IMR-90 (cell line): Measurements from ENCODE around the gene ABCA2. TPM values are rescaled to one million over a fixed set of nuclear protein-coding genes. Genes with fewer than 3 reads are reported as not detected.

Experiments
- ATAC-seq: fragments of 200-7000 bp; cut with Tn5 transposase; 2 replicates; pipeline ENCODE4 v1.9.1; 2020; ENCODE audit warnings: low read depth, mild to moderate bottlenecking, moderate library complexity
- BruUV-seq: library from RNA; stranded (reverse); fragments of 400-500 nt; replicated peaks from 2 replicates; lab custom pipeline; 2021; lab: Mats Ljungman, UMichigan
- CTCF ChIA-PET: fragments of 300-600 bp; formaldehyde crosslinking; extraction: SDS; loops from one replicate; lab custom pipeline; 2021; ENCODE audit warnings: antibody characterized with exemption; lab: Yijun Ruan, JAX
- POLR2A ChIA-PET: fragments of 300-600 bp; sonication (Branson Sonifier 250); formaldehyde crosslinking; loops from one replicate; lab custom pipeline; 2022; ENCODE audit warnings: antibody characterized with exemption; ENCODE audit not compliant: unreplicated experiment; lab: Charles Lee
- DNase-seq: peaks from one replicate; pipeline ENCODE4 v3.0.0; 2013
- H2AFZ ChIP-seq: replicated peaks from 2 replicates; pipeline ENCODE3; 2013; ENCODE audit warnings: low read length, mild to moderate bottlenecking; ENCODE audit not compliant: poor library complexity
- H2AK5ac ChIP-seq: 2 replicates; pipeline ENCODE4 v1.6.1; 2013; ENCODE audit warnings: low read depth, low read length, inconsistent platforms
- H2AK9ac ChIP-seq: replicated peaks from 2 replicates; pipeline ENCODE3; 2013; ENCODE audit warnings: mild to moderate bottlenecking, low read depth, low read length, moderate library complexity; ENCODE audit not compliant: poor library complexity
- H2BK120ac ChIP-seq: 2 replicates; pipeline ENCODE4 v1.6.1; 2013; ENCODE audit warnings: low read depth, low read length, inconsistent platforms
- H2BK15ac ChIP-seq: 3 replicates; pipeline ENCODE4 v1.6.1; 2013; ENCODE audit warnings: low read depth, low read length, inconsistent platforms
- H2BK20ac ChIP-seq: 2 replicates; pipeline ENCODE4 v1.6.1; 2013; ENCODE audit warnings: low read depth, mild to moderate bottlenecking, inconsistent platforms, low read length, moderate library complexity
- H2BK5ac ChIP-seq: 2 replicates; pipeline ENCODE4 v1.6.1; 2013; ENCODE audit warnings: mild to moderate bottlenecking, low read depth, low read length, inconsistent platforms; ENCODE audit not compliant: poor library complexity, severe bottlenecking
- H3K14ac ChIP-seq: replicated peaks from 2 replicates; pipeline ENCODE4 v1.6.1; 2013; ENCODE audit warnings: low read depth, low read length, inconsistent platforms
- H3K18ac ChIP-seq: 2 replicates; pipeline ENCODE4 v1.6.1; 2013; ENCODE audit warnings: low read depth, low read length, control low read depth
- H3K23ac ChIP-seq: 2 replicates; pipeline ENCODE4 v1.6.1; 2013; ENCODE audit warnings: low read depth, low read length, inconsistent platforms
- H3K27ac ChIP-seq: 2 replicates; pipeline ENCODE4 v1.5.1; 2013; ENCODE audit warnings: mild to moderate bottlenecking, control low read depth, low read length; ENCODE audit not compliant: insufficient read depth
- H3K27me3 ChIP-seq: 2 replicates; pipeline ENCODE4 v1.6.1; 2013; ENCODE audit warnings: low read length; ENCODE audit not compliant: control insufficient read depth, insufficient read depth
- H3K36me3 ChIP-seq: 2 replicates; pipeline ENCODE4 v1.6.1; 2013; ENCODE audit warnings: low read length, mixed read lengths; ENCODE audit not compliant: control insufficient read depth, insufficient read depth
- H3K4ac ChIP-seq: 2 replicates; pipeline ENCODE4 v1.6.1; 2013; ENCODE audit warnings: low read depth, low read length, inconsistent platforms
- H3K4me1 ChIP-seq: 2 replicates; pipeline ENCODE4 v1.6.1; 2013; ENCODE audit warnings: low read length, mixed read lengths; ENCODE audit not compliant: control insufficient read depth, insufficient read depth
- H3K4me2 ChIP-seq: 2 replicates; pipeline ENCODE4 v1.6.1; 2013; ENCODE audit warnings: low read depth, mild to moderate bottlenecking, control low read depth, low read length, moderate library complexity
- H3K4me3 ChIP-seq: 2 replicates; pipeline ENCODE4 v1.5.1; 2013; ENCODE audit warnings: low read depth, mild to moderate bottlenecking, control low read depth, low read length, moderate library complexity; ENCODE audit not compliant: insufficient read depth
- H3K56ac ChIP-seq: 2 replicates; pipeline ENCODE4 v1.6.1; 2013; ENCODE audit warnings: low read length, inconsistent platforms; ENCODE audit not compliant: insufficient read depth; ENCODE audit errors: extremely low read depth
- H3K79me1 ChIP-seq, 2 experiments: 2 replicates each; pipeline ENCODE4 v1.6.1; 2013; ENCODE audit warnings: low read length in 2 of 2, inconsistent platforms in 1 of 2, low read depth in 1 of 2
- H3K9ac ChIP-seq: 2 replicates; pipeline ENCODE4 v1.6.1; 2013; ENCODE audit warnings: low read depth, low read length, control low read depth
- H3K9me1 ChIP-seq: 2 replicates; pipeline ENCODE4 v1.6.1; 2013; ENCODE audit warnings: low read length, inconsistent platforms; ENCODE audit not compliant: insufficient read depth
- H3K9me3 ChIP-seq: 2 replicates; pipeline ENCODE4 v1.6.1; 2013; ENCODE audit warnings: low read length; ENCODE audit not compliant: control insufficient read depth, insufficient read depth
- H4K20me1 ChIP-seq: 2 replicates; pipeline ENCODE4 v1.6.1; 2013; ENCODE audit warnings: low read length, inconsistent platforms; ENCODE audit not compliant: insufficient read depth
- H4K5ac ChIP-seq: 2 replicates; pipeline ENCODE4 v1.6.1; 2013; ENCODE audit warnings: mild to moderate bottlenecking, low read depth, low read length, control low read depth
- H4K8ac ChIP-seq, 2 experiments: 2 replicates each; pipeline ENCODE4 v1.6.1; 2013; ENCODE audit warnings: low read depth in 2 of 2, low read length in 2 of 2, control low read depth in 1 of 2, inconsistent platforms in 1 of 2
- H4K91ac ChIP-seq: 2 replicates; pipeline ENCODE4 v1.6.1; 2013; ENCODE audit warnings: low read depth, low read length, inconsistent platforms; ENCODE audit not compliant: insufficient read depth
- CHD1 ChIP-seq: IDR thresholded peaks from 2 replicates; pipeline ENCODE4 v1.6.1; 2012; ENCODE audit warnings: low read depth, low read length, improper control_type of control experiment
- FOS ChIP-seq: fragments of 150-350 bp; IDR thresholded peaks from 2 replicates; pipeline ENCODE4 v1.6.1; 2016; ENCODE audit warnings: low read depth, low read length
- MAZ ChIP-seq: IDR thresholded peaks from 2 replicates; pipeline ENCODE4 v1.6.1; 2012; ENCODE audit warnings: low read depth, mild to moderate bottlenecking, low read length, improper control_type of control experiment, moderate library complexity, borderline replicate concordance
- MXI1 ChIP-seq: IDR thresholded peaks from 2 replicates; pipeline ENCODE4 v1.6.1; 2012; ENCODE audit warnings: low read depth, mild to moderate bottlenecking, low read length, moderate library complexity, borderline replicate concordance
- RAD21 ChIP-seq: IDR thresholded peaks from 2 replicates; pipeline ENCODE4 v1.6.1; 2012; ENCODE audit warnings: low read length, improper control_type of control experiment
- RFX5 ChIP-seq: IDR thresholded peaks from 2 replicates; pipeline ENCODE4 v1.8.0; 2012; ENCODE audit warnings: low read depth, mild to moderate bottlenecking, low read length, moderate library complexity
- WGBS, 2 experiments: methylation state at CpG; one replicate each; pipeline versions ENCODE4 v1.1.5 to v1.1.7; 2013; ENCODE audit warnings: missing lambda C conversion rate in 2 of 2; ENCODE audit not compliant: insufficient read length in 1 of 2; ENCODE audit errors: extremely low coverage in 2 of 2; 5-methylcytosine and 5-hydroxymethylcytosine counted together
- dilution Hi-C: fragments of 300-500 bp; cut with HindIII; formaldehyde crosslinking; loops from one replicate; pipeline ENCODE4 v1.14.3; 2018; ENCODE audit warnings: low sequenced_read_pairs; ENCODE audit not compliant: unreplicated experiment
- in situ Hi-C: fragments of 300-500 bp; cut with MboI; formaldehyde crosslinking; loops from 3 replicates; pipeline ENCODE4 v1.14.3; 2019; ENCODE audit warnings: low sequenced_read_pairs, inconsistent platforms, mixed read lengths
- intact Hi-C: fragments of 100-400 bp; cut with micrococcal nuclease; formaldehyde crosslinking; loops from 2 replicates; pipeline ENCODE4 v1.10.0; 2022
- polyA plus RNA-seq, 3 experiments: library from polyadenylated mRNA; depleted of rRNA; stranded (reverse); fragments of >200 nt; gene quantifications; 2 replicates each; pipeline ENCODE4 v1.2.3, GENCODE V29; 2012; ENCODE audit warnings: low replicate concordance in 1 of 3
- total RNA-seq: library from RNA; depleted of rRNA; stranded (reverse); fragments of >200 nt; gene quantifications from 2 replicates; pipeline ENCODE4 v1.2.3, GENCODE V29; 2012
- TF ChIP-seq, protein P1 (sequence below): conservative IDR thresholded peaks from 2 replicates; pipeline ENCODE4 v1.5.1; 2012; ENCODE audit warnings: mild to moderate bottlenecking, low read depth, low read length, improper control_type of control experiment
- TF ChIP-seq, protein P2 (sequence below): fragments of 150-350 bp; IDR thresholded peaks from 2 replicates; pipeline ENCODE4 v1.6.1; 2016; ENCODE audit warnings: low read depth, mild to moderate bottlenecking, low read length, moderate library complexity, borderline replicate concordance

Gene ABCA2
- total and polyA plus RNA-seq, 2 of the 4 experiments (the other 2 are of a cell fraction) = 3.8 to 46.0 TPM

DNA sequence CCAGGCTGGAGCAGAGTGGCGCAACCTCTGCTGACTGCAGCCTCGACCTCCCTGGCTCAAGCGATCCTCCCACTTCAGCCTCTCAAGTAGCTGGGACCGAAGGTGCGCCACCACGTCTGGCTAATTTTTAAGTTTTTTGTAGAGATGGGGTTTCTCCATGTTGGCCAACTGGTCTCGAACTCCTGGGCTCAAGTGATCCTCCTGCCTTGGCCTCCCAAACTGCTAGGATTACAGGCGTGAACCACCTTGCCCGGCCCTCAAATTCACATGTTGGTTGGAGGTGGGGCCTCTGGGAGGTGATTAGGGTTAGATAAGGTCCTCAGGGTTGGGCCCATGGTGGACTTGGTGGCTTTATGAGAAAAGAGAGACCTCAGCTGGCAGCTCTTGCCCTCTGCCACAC is 65.9 kb downstream of the ABCA2 start:
- no peak overlapping the region for H2AK9ac ChIP-seq
- DNase-seq = no peak
- TF ChIP-seq FOS = no peak
- TF ChIP-seq, protein P1, sequence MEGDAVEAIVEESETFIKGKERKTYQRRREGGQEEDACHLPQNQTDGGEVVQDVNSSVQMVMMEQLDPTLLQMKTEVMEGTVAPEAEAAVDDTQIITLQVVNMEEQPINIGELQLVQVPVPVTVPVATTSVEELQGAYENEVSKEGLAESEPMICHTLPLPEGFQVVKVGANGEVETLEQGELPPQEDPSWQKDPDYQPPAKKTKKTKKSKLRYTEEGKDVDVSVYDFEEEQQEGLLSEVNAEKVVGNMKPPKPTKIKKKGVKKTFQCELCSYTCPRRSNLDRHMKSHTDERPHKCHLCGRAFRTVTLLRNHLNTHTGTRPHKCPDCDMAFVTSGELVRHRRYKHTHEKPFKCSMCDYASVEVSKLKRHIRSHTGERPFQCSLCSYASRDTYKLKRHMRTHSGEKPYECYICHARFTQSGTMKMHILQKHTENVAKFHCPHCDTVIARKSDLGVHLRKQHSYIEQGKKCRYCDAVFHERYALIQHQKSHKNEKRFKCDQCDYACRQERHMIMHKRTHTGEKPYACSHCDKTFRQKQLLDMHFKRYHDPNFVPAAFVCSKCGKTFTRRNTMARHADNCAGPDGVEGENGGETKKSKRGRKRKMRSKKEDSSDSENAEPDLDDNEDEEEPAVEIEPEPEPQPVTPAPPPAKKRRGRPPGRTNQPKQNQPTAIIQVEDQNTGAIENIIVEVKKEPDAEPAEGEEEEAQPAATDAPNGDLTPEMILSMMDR = no peak
- TF ChIP-seq CHD1 = no peak
- TF ChIP-seq RFX5 = no peak
- TF ChIP-seq, protein P2, sequence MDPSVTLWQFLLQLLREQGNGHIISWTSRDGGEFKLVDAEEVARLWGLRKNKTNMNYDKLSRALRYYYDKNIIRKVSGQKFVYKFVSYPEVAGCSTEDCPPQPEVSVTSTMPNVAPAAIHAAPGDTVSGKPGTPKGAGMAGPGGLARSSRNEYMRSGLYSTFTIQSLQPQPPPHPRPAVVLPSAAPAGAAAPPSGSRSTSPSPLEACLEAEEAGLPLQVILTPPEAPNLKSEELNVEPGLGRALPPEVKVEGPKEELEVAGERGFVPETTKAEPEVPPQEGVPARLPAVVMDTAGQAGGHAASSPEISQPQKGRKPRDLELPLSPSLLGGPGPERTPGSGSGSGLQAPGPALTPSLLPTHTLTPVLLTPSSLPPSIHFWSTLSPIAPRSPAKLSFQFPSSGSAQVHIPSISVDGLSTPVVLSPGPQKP = no peak
- no peak for TF ChIP-seq MXI1
- TF ChIP-seq MAZ = no peak
- TF ChIP-seq RAD21 = no peak
- H3K18ac ChIP-seq = no peak overlapping the region
- H3K27ac ChIP-seq = no peak overlapping the region
- H4K91ac ChIP-seq = no peak overlapping the region
- intact Hi-C loops = no loop called here
- H4K20me1 ChIP-seq = no peaks in the 10 kb centered on the region
- peaks cover 26% of the 10 kb centered on the region for H3K27me3 ChIP-seq
- ChIA-PET CTCF (no interaction called here), POLR2A (no interaction called here)
- H2AFZ ChIP-seq = no peak overlapping the region
- H3K56ac ChIP-seq = no peak overlapping the region
- H3K14ac ChIP-seq = no peak overlapping the region
- H3K9me3 ChIP-seq = no peaks in the 10 kb centered on the region
- in situ Hi-C loops = no loop called here
- H3K79me1 ChIP-seq = no peaks in the 10 kb centered on the region
- dilution Hi-C loops = no loop called here
- H3K4me1 ChIP-seq = no peaks in the 10 kb centered on the region
- no peak overlapping the region for H2BK120ac ChIP-seq
- no TSS peak for BruUV-seq
- no peak overlapping the region for H3K4ac ChIP-seq
- no peak overlapping the region for H4K8ac ChIP-seq
- WGBS, 2 experiments = no CpG with 5 or more reads among the region's 9 CpGs
- H3K4me2 ChIP-seq = no peak overlapping the region
- no peak overlapping the region for H4K5ac ChIP-seq
- H2BK20ac ChIP-seq = no peak overlapping the region
- no peak for ATAC-seq
- no peak overlapping the region for H2BK5ac ChIP-seq
- no peak overlapping the region for H3K9ac ChIP-seq
- no peak overlapping the region for H3K4me3 ChIP-seq
- H3K36me3 ChIP-seq = no peaks in the 10 kb centered on the region
- H2BK15ac ChIP-seq = no peak overlapping the region
- no peak overlapping the region for H3K23ac ChIP-seq
- peaks cover 2% of the 10 kb centered on the region; the same call in 1 of the 2 replicates for H3K9me1 ChIP-seq
- H2AK5ac ChIP-seq = no peak overlapping the region
